Transverse colon (tissue), 4 donors: ENCODE data around the gene GRAMD1B. TPM values are rescaled to one million over a fixed set of nuclear protein-coding genes. Genes with fewer than 3 reads are reported as not detected.

Source experiments
- DNase-seq: peaks from one replicate; pipeline ENCODE4 v3.0.0-alpha.2; 2019
- H3K27ac ChIP-seq, 4 donors: fragments of 200-600 bp; sonication (generic); 2 replicates each; pipeline ENCODE4 v1.5.1; 2016 to 2018; ENCODE audit warnings: inconsistent platforms in 4 of 4
- H3K27me3 ChIP-seq: fragments of 200-600 bp; sonication (generic); 2 replicates; pipeline ENCODE4 v1.5.1; 2017; ENCODE audit warnings: inconsistent platforms
- H3K36me3 ChIP-seq, 4 donors: fragments of 200-600 bp; sonication (generic); 2 replicates each; pipeline ENCODE4 v1.5.1; 2017 to 2019; ENCODE audit warnings: inconsistent platforms in 4 of 4
- H3K4me1 ChIP-seq, 4 donors: fragments of 200-600 bp; sonication (generic); 2 replicates each; pipeline ENCODE4 v1.5.1; 2017 to 2020; ENCODE audit warnings: inconsistent platforms in 4 of 4
- H3K4me3 ChIP-seq, 4 donors: fragments of 200-600 bp; sonication (generic); 1 replicate in 1 of 4; 2 replicates in 3 of 4; pipeline versions ENCODE4 v1.5.1 to v1.6.1; 2017 to 2019; ENCODE audit warnings: inconsistent platforms in 4 of 4
- H3K9me3 ChIP-seq, 2 donors: fragments of 200-600 bp; sonication (generic); 2 replicates each; pipeline ENCODE4 v1.5.1; 2017 to 2019; ENCODE audit warnings: inconsistent platforms in 2 of 2
- CTCF ChIP-seq, 5 experiments: fragments of 200-600 bp in 3 of 5; fragments of 450-650 bp in 2 of 5; sonication (generic) in 3 of 5; IDR thresholded peaks; 1 replicate in 2 of 5; 2 replicates in 3 of 5; pipeline ENCODE4 v1.5.1; 2016 to 2017; ENCODE audit warnings: antibody characterized with exemption in 5 of 5, inconsistent platforms in 3 of 5, mild to moderate bottlenecking in 2 of 5, moderate library complexity in 1 of 5
- EP300 ChIP-seq: sonication (generic); formaldehyde crosslinking; IDR thresholded peaks from one replicate; pipeline ENCODE4 v1.6.1; 2017; ENCODE audit warnings: antibody characterized with exemption, low read depth
- POLR2A ChIP-seq: fragments of 450-650 bp; IDR thresholded peaks from one replicate; pipeline ENCODE4 v1.6.1; 2016; ENCODE audit warnings: antibody characterized with exemption, mild to moderate bottlenecking, moderate library complexity
- POLR2AphosphoS5 ChIP-seq, 3 donors: sonication (generic); formaldehyde crosslinking; IDR thresholded peaks; one replicate each; pipeline ENCODE4 v1.6.1; 2016; ENCODE audit warnings: antibody characterized with exemption in 3 of 3
- WGBS, 2 donors: methylation state at CpG; one replicate each; pipeline ENCODE4 v1.1.5; 2018; ENCODE audit warnings: low coverage in 1 of 2; 5-methylcytosine and 5-hydroxymethylcytosine counted together
- in situ Hi-C, 4 donors: fragments of 200-750 bp; cut with MboI; loops; one replicate each; pipeline versions ENCODE4 v1.15.0 to v1.15.1; 2017; ENCODE audit warnings: low sequenced_read_pairs in 3 of 4, low pct_ligation_motif_present in 1 of 4, low pct_unique_long_range_greater_than_20kb in 1 of 4
- intact Hi-C: fragments of 100-400 bp; cut with DNase I; formaldehyde crosslinking; loops from one replicate; pipeline ENCODE4 v1.15.1; 2023; ENCODE audit warnings: low total_unique reads
- total RNA-seq, 4 donors: library from RNA; depleted of rRNA; stranded (reverse); fragments of >200 nt; gene quantifications; one replicate each; pipeline ENCODE4 v1.1.0, GENCODE V29; 2016

The GRAMD1B gene
- total RNA-seq, 4 donors from 2014 or later, result 4.3 to 58.4 (median 9.9) TPM

- no peaks in the 10 kb centered on the region for H3K9me3 ChIP-seq
- TF ChIP-seq POLR2A, result no peak
- no peak for TF ChIP-seq POLR2AphosphoS5 (IDR thresholded peaks at IDR 0.05)
- no peak for TF ChIP-seq EP300
- TF ChIP-seq CTCF (IDR thresholded peaks at IDR 0.05), result no peak
- H3K27me3 ChIP-seq, result no peaks in the 10 kb centered on the region
- no peak for DNase-seq
- no peak overlapping the region for H3K27ac ChIP-seq
- no peaks in the 10 kb centered on the region for H3K4me1 ChIP-seq
- no peaks in the 10 kb centered on the region for H3K36me3 ChIP-seq
- in situ Hi-C loops, result no loop called here
- 39% methylated on average over 7 of the region's 7 CpGs; no CpG with 5 or more reads in 1 of the 2 donors for WGBS, 2 donors
- no peak overlapping the region for H3K4me3 ChIP-seq
- intact Hi-C loops, result no loop called here
Observed at GRCh38 chr11:123525097-123525496, 95.0 kb downstream of the GRAMD1B start.

GRCh38 chr11:123525511-123525918 lies 95.4 kb downstream of the GRAMD1B start:
- H3K27ac ChIP-seq, result no peak overlapping the region
- no peaks in the 10 kb centered on the region for H3K27me3 ChIP-seq
- H3K36me3 ChIP-seq, result no peaks in the 10 kb centered on the region
- in situ Hi-C loops, result no loop called here
- WGBS, 2 donors, result 41% methylated on average over 7 of the region's 11 CpGs; no CpG with 5 or more reads in 1 of the 2 donors
- H3K9me3 ChIP-seq, result no peaks in the 10 kb centered on the region
- no peak for DNase-seq
- intact Hi-C loops, result no loop called here
- H3K4me1 ChIP-seq, result no peaks in the 10 kb centered on the region
- no peak for TF ChIP-seq POLR2A
- TF ChIP-seq EP300, result no peak
- H3K4me3 ChIP-seq, result no peak overlapping the region

- no peaks in the 10 kb centered on the region for H3K27me3 ChIP-seq
- WGBS, 2 donors, result 76 to 78% methylated on average over 10 to 20 of the region's 22 CpGs
- DNase-seq, result no peak
- no peaks in the 10 kb centered on the region for H3K9me3 ChIP-seq
- no peak overlapping the region for H3K27ac ChIP-seq
- H3K36me3 ChIP-seq, result no peaks in the 10 kb centered on the region
- in situ Hi-C loops, result no loop called here
- H3K4me1 ChIP-seq, result no peaks in the 10 kb centered on the region
- intact Hi-C loops, result no loop called here
- TF ChIP-seq POLR2AphosphoS5 (IDR thresholded peaks at IDR 0.05), result no peak
- TF ChIP-seq EP300, result no peak
- no peak for TF ChIP-seq CTCF (IDR thresholded peaks at IDR 0.05)
- TF ChIP-seq POLR2A, result no peak
- no peak overlapping the region for H3K4me3 ChIP-seq
Observed at GRCh38 chr11:123526027-123526805, 96.1 kb downstream of the GRAMD1B start.

GRCh38 chr11:123526918-123527317 lies 96.8 kb downstream of the GRAMD1B start:
- intact Hi-C loops, result no loop called here
- Histone ChIP-seq H3K4me1 (no peaks in the 10 kb centered on the region), H3K27ac (no peak overlapping the region), H3K4me3 (no peak overlapping the region), H3K27me3 (no peaks in the 10 kb centered on the region), H3K9me3 (no peaks in the 10 kb centered on the region), H3K36me3 (no peaks in the 10 kb centered on the region)
- no peak for DNase-seq
- WGBS, 2 donors, result 74 to 88% methylated on average over 4 to 7 of the region's 7 CpGs
- no peak for TF ChIP-seq EP300
- no peak for TF ChIP-seq POLR2A
- no peak for TF ChIP-seq POLR2AphosphoS5 (IDR thresholded peaks at IDR 0.05)
- TF ChIP-seq CTCF (IDR thresholded peaks at IDR 0.05), result no peak
- in situ Hi-C loops, result no loop called here
